IMR-90 (cell line): ENCODE measurements around the gene MDM4. TPM values are rescaled to one million over a fixed set of nuclear protein-coding genes. Genes with fewer than 3 reads are reported as not detected.

Source experiments
- ATAC-seq: fragments of 200-7000 bp; cut with Tn5 transposase; 2 replicates; pipeline ENCODE4 v1.9.1; 2020; ENCODE audit warnings: low read depth, mild to moderate bottlenecking, moderate library complexity
- BruUV-seq: library from RNA; stranded (reverse); fragments of 400-500 nt; replicated peaks from 2 replicates; lab custom pipeline; 2021; lab: Mats Ljungman, UMichigan
- CTCF ChIA-PET: fragments of 300-600 bp; formaldehyde crosslinking; extraction: SDS; loops from one replicate; lab custom pipeline; 2021; ENCODE audit warnings: antibody characterized with exemption; lab: Yijun Ruan, JAX
- POLR2A ChIA-PET: fragments of 300-600 bp; sonication (Branson Sonifier 250); formaldehyde crosslinking; loops from one replicate; lab custom pipeline; 2022; ENCODE audit warnings: antibody characterized with exemption; ENCODE audit not compliant: unreplicated experiment; lab: Charles Lee
- DNase-seq: peaks from one replicate; pipeline ENCODE4 v3.0.0; 2013
- H2AFZ ChIP-seq: replicated peaks from 2 replicates; pipeline ENCODE3; 2013; ENCODE audit warnings: low read length, mild to moderate bottlenecking; ENCODE audit not compliant: poor library complexity
- H2AK5ac ChIP-seq: 2 replicates; pipeline ENCODE4 v1.6.1; 2013; ENCODE audit warnings: low read depth, low read length, inconsistent platforms
- H2AK9ac ChIP-seq: replicated peaks from 2 replicates; pipeline ENCODE3; 2013; ENCODE audit warnings: mild to moderate bottlenecking, low read depth, low read length, moderate library complexity; ENCODE audit not compliant: poor library complexity
- H2BK120ac ChIP-seq: 2 replicates; pipeline ENCODE4 v1.6.1; 2013; ENCODE audit warnings: low read depth, low read length, inconsistent platforms
- H2BK15ac ChIP-seq: 3 replicates; pipeline ENCODE4 v1.6.1; 2013; ENCODE audit warnings: low read depth, low read length, inconsistent platforms
- H2BK20ac ChIP-seq: 2 replicates; pipeline ENCODE4 v1.6.1; 2013; ENCODE audit warnings: low read depth, mild to moderate bottlenecking, inconsistent platforms, low read length, moderate library complexity
- H2BK5ac ChIP-seq: 2 replicates; pipeline ENCODE4 v1.6.1; 2013; ENCODE audit warnings: mild to moderate bottlenecking, low read depth, low read length, inconsistent platforms; ENCODE audit not compliant: poor library complexity, severe bottlenecking
- H3K14ac ChIP-seq: replicated peaks from 2 replicates; pipeline ENCODE4 v1.6.1; 2013; ENCODE audit warnings: low read depth, low read length, inconsistent platforms
- H3K18ac ChIP-seq: 2 replicates; pipeline ENCODE4 v1.6.1; 2013; ENCODE audit warnings: low read depth, low read length, control low read depth
- H3K23ac ChIP-seq: 2 replicates; pipeline ENCODE4 v1.6.1; 2013; ENCODE audit warnings: low read depth, low read length, inconsistent platforms
- H3K27ac ChIP-seq: 2 replicates; pipeline ENCODE4 v1.5.1; 2013; ENCODE audit warnings: mild to moderate bottlenecking, control low read depth, low read length; ENCODE audit not compliant: insufficient read depth
- H3K27me3 ChIP-seq: 2 replicates; pipeline ENCODE4 v1.6.1; 2013; ENCODE audit warnings: low read length; ENCODE audit not compliant: control insufficient read depth, insufficient read depth
- H3K36me3 ChIP-seq: 2 replicates; pipeline ENCODE4 v1.6.1; 2013; ENCODE audit warnings: low read length, mixed read lengths; ENCODE audit not compliant: control insufficient read depth, insufficient read depth
- H3K4ac ChIP-seq: 2 replicates; pipeline ENCODE4 v1.6.1; 2013; ENCODE audit warnings: low read depth, low read length, inconsistent platforms
- H3K4me1 ChIP-seq: 2 replicates; pipeline ENCODE4 v1.6.1; 2013; ENCODE audit warnings: low read length, mixed read lengths; ENCODE audit not compliant: control insufficient read depth, insufficient read depth
- H3K4me2 ChIP-seq: 2 replicates; pipeline ENCODE4 v1.6.1; 2013; ENCODE audit warnings: low read depth, mild to moderate bottlenecking, control low read depth, low read length, moderate library complexity
- H3K4me3 ChIP-seq: 2 replicates; pipeline ENCODE4 v1.5.1; 2013; ENCODE audit warnings: low read depth, mild to moderate bottlenecking, control low read depth, low read length, moderate library complexity; ENCODE audit not compliant: insufficient read depth
- H3K56ac ChIP-seq: 2 replicates; pipeline ENCODE4 v1.6.1; 2013; ENCODE audit warnings: low read length, inconsistent platforms; ENCODE audit not compliant: insufficient read depth; ENCODE audit errors: extremely low read depth
- H3K79me1 ChIP-seq, 2 experiments: 2 replicates each; pipeline ENCODE4 v1.6.1; 2013; ENCODE audit warnings: low read length in 2 of 2, inconsistent platforms in 1 of 2, low read depth in 1 of 2
- H3K9ac ChIP-seq: 2 replicates; pipeline ENCODE4 v1.6.1; 2013; ENCODE audit warnings: low read depth, low read length, control low read depth
- H3K9me1 ChIP-seq: 2 replicates; pipeline ENCODE4 v1.6.1; 2013; ENCODE audit warnings: low read length, inconsistent platforms; ENCODE audit not compliant: insufficient read depth
- H3K9me3 ChIP-seq: 2 replicates; pipeline ENCODE4 v1.6.1; 2013; ENCODE audit warnings: low read length; ENCODE audit not compliant: control insufficient read depth, insufficient read depth
- H4K20me1 ChIP-seq: 2 replicates; pipeline ENCODE4 v1.6.1; 2013; ENCODE audit warnings: low read length, inconsistent platforms; ENCODE audit not compliant: insufficient read depth
- H4K5ac ChIP-seq: 2 replicates; pipeline ENCODE4 v1.6.1; 2013; ENCODE audit warnings: mild to moderate bottlenecking, low read depth, low read length, control low read depth
- H4K8ac ChIP-seq, 2 experiments: 2 replicates each; pipeline ENCODE4 v1.6.1; 2013; ENCODE audit warnings: low read depth in 2 of 2, low read length in 2 of 2, control low read depth in 1 of 2, inconsistent platforms in 1 of 2
- H4K91ac ChIP-seq: 2 replicates; pipeline ENCODE4 v1.6.1; 2013; ENCODE audit warnings: low read depth, low read length, inconsistent platforms; ENCODE audit not compliant: insufficient read depth
- BHLHE40 ChIP-seq: fragments of 150-350 bp; IDR thresholded peaks from 2 replicates; pipeline ENCODE4 v1.6.1; 2016; ENCODE audit warnings: mild to moderate bottlenecking, low read depth, low read length
- CEBPB ChIP-seq: IDR thresholded peaks from 2 replicates; pipeline ENCODE4 v1.6.1; 2012; ENCODE audit warnings: low read depth, low read length, improper control_type of control experiment
- CHD1 ChIP-seq: IDR thresholded peaks from 2 replicates; pipeline ENCODE4 v1.6.1; 2012; ENCODE audit warnings: low read depth, low read length, improper control_type of control experiment
- MAFK ChIP-seq: IDR thresholded peaks from 2 replicates; pipeline ENCODE4 v1.6.1; 2012; ENCODE audit warnings: low read depth, low read length, improper control_type of control experiment
- MAZ ChIP-seq: IDR thresholded peaks from 2 replicates; pipeline ENCODE4 v1.6.1; 2012; ENCODE audit warnings: low read depth, mild to moderate bottlenecking, low read length, improper control_type of control experiment, moderate library complexity, borderline replicate concordance
- MXI1 ChIP-seq: IDR thresholded peaks from 2 replicates; pipeline ENCODE4 v1.6.1; 2012; ENCODE audit warnings: low read depth, mild to moderate bottlenecking, low read length, moderate library complexity, borderline replicate concordance
- NFE2L2 ChIP-seq: fragments of 150-350 bp; IDR thresholded peaks from 2 replicates; pipeline ENCODE4 v1.6.1; 2016; ENCODE audit warnings: low read depth, mild to moderate bottlenecking, low read length
- POLR2A ChIP-seq: IDR thresholded peaks from 2 replicates; pipeline ENCODE4 v1.6.1; 2012; ENCODE audit warnings: mild to moderate bottlenecking, low read depth, low read length
- RAD21 ChIP-seq: IDR thresholded peaks from 2 replicates; pipeline ENCODE4 v1.6.1; 2012; ENCODE audit warnings: low read length, improper control_type of control experiment
- RCOR1 ChIP-seq: IDR thresholded peaks from 2 replicates; pipeline ENCODE4 v1.6.1; 2012; ENCODE audit warnings: mild to moderate bottlenecking, low read length, improper control_type of control experiment; ENCODE audit not compliant: insufficient replicate concordance
- RFX5 ChIP-seq: IDR thresholded peaks from 2 replicates; pipeline ENCODE4 v1.8.0; 2012; ENCODE audit warnings: low read depth, mild to moderate bottlenecking, low read length, moderate library complexity
- SMC3 ChIP-seq: fragments of 150-350 bp; IDR thresholded peaks from 2 replicates; pipeline ENCODE4 v1.6.1; 2016; ENCODE audit warnings: low read depth, mild to moderate bottlenecking, antibody characterized with exemption, low read length, moderate library complexity
- WGBS, 2 experiments: methylation state at CpG; one replicate each; pipeline versions ENCODE4 v1.1.5 to v1.1.7; 2013; ENCODE audit warnings: missing lambda C conversion rate in 2 of 2; ENCODE audit not compliant: insufficient read length in 1 of 2; ENCODE audit errors: extremely low coverage in 2 of 2; 5-methylcytosine and 5-hydroxymethylcytosine counted together
- dilution Hi-C: fragments of 300-500 bp; cut with HindIII; formaldehyde crosslinking; loops from one replicate; pipeline ENCODE4 v1.14.3; 2018; ENCODE audit warnings: low sequenced_read_pairs; ENCODE audit not compliant: unreplicated experiment
- in situ Hi-C: fragments of 300-500 bp; cut with MboI; formaldehyde crosslinking; loops from 3 replicates; pipeline ENCODE4 v1.14.3; 2019; ENCODE audit warnings: low sequenced_read_pairs, inconsistent platforms, mixed read lengths
- intact Hi-C: fragments of 100-400 bp; cut with micrococcal nuclease; formaldehyde crosslinking; loops from 2 replicates; pipeline ENCODE4 v1.10.0; 2022
- polyA plus RNA-seq, 3 experiments: library from polyadenylated mRNA; depleted of rRNA; stranded (reverse); fragments of >200 nt; gene quantifications; 2 replicates each; pipeline ENCODE4 v1.2.3, GENCODE V29; 2012; ENCODE audit warnings: low replicate concordance in 1 of 3
- total RNA-seq: library from RNA; depleted of rRNA; stranded (reverse); fragments of >200 nt; gene quantifications from 2 replicates; pipeline ENCODE4 v1.2.3, GENCODE V29; 2012
- TF ChIP-seq, protein P1 (sequence below): fragments of 150-350 bp; IDR thresholded peaks from 2 replicates; pipeline ENCODE4 v1.6.1; 2016; ENCODE audit warnings: low read depth, mild to moderate bottlenecking, low read length, moderate library complexity, borderline replicate concordance
- TF ChIP-seq, protein P2 (sequence below): fragments of 150-350 bp; IDR thresholded peaks from 2 replicates; pipeline ENCODE4 v1.6.1; 2017; ENCODE audit warnings: mild to moderate bottlenecking, antibody characterized with exemption, low read length, low read depth

MDM4 gene
- total and polyA plus RNA-seq, 2 of the 4 experiments (the other 2 are of a cell fraction): 7.4 to 20.1 TPM

DNA sequence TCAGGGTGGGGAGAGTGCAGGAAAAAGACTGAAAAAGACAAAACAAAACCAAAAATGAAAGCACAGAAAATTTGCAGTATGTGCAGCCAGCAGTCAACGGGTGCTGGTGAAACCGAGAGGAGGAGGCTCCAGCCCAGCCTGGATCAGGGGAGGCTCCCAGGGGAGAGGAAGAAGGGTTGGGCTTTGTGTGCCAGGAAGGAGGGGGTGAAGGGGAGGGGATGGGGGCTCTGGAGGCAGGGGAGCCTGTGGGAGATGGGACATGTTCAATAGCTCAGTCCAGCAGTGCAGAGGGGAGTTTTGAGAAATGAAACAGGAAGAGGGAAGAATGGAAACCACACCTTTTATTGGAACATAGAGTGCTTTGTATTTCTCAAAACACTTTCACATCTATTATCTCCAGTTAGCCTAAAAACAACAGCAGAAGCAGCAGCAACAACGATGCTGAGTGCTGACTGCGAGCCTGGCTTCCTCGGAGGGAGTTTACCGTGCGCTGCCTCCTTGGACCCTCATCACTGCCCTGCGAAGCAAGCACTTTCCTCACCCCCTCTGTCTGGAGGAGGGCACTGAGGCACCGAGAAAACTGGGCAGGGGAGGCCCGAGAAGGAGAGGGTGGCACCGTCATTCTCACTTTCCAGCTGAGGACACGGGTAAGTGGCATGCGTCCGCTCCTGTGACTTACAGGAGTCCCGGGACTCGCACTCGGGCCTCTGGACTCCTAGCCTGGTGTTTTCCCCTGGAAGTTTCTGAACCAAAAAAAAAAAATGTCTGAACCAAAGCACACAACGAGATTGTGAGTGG lies 62.9 kb downstream of the MDM4 start:
- Histone ChIP-seq H2BK15ac (no peak overlapping the region), H2AK9ac (no peak overlapping the region), H3K36me3 (no peaks in the 10 kb centered on the region), H3K23ac (no peak overlapping the region), H3K9me3 (no peaks in the 10 kb centered on the region), H4K91ac (no peak overlapping the region), H3K9me1 (no peaks in the 10 kb centered on the region), H2AFZ (no peak overlapping the region), H2AK5ac (no peak overlapping the region), H3K14ac (no peak overlapping the region), H2BK120ac (no peak overlapping the region), H2BK20ac (no peak overlapping the region), H3K4me1 (peaks cover 1% of the 10 kb centered on the region; the same call in 1 of the 2 replicates), H4K8ac (no peak overlapping the region), H3K4me3 (0 out of 2 replicates have a peak overlapping the region, but pooled peaks have one; percentile 19), H4K5ac (no peak overlapping the region), H3K4ac (no peak overlapping the region), H3K18ac (no peak overlapping the region; the same call in 1 of the 2 replicates), H3K27ac (no peak overlapping the region), H3K56ac (no peak overlapping the region), H3K27me3 (peaks cover 10% of the 10 kb centered on the region), H2BK5ac (no peak overlapping the region), H3K79me1 (no peaks in the 10 kb centered on the region), H3K4me2 (peak overlapping the region; percentile 54), H4K20me1 (no peaks in the 10 kb centered on the region), H3K9ac (no peak overlapping the region)
- ChIA-PET POLR2A (no interaction called here), CTCF (interaction anchor here (1.6 kb wide), 1 partner anchor 14 kb away, joined by 4 read pairs; no protein-coding TSS in a partner anchor)
- DNase-seq (no peak), ATAC-seq (peak; percentile 61)
- 53% methylated on average over 6 of the region's 18 CpGs; no CpG with 5 or more reads in 1 of the 2 experiments for WGBS, 2 experiments
- dilution Hi-C loops (no loop called here), intact Hi-C loops (no loop called here), in situ Hi-C loops (no loop called here)
- no peak for TF ChIP-seq CHD1
- TF ChIP-seq POLR2A: no peak
- TF ChIP-seq CEBPB: no peak
- no peak for TF ChIP-seq RFX5
- no peak for TF ChIP-seq BHLHE40
- TF ChIP-seq MAFK: no peak
- no peak for TF ChIP-seq SMC3
- no peak for TF ChIP-seq RAD21
- TF ChIP-seq RCOR1: no peak
- TF ChIP-seq, protein P1, sequence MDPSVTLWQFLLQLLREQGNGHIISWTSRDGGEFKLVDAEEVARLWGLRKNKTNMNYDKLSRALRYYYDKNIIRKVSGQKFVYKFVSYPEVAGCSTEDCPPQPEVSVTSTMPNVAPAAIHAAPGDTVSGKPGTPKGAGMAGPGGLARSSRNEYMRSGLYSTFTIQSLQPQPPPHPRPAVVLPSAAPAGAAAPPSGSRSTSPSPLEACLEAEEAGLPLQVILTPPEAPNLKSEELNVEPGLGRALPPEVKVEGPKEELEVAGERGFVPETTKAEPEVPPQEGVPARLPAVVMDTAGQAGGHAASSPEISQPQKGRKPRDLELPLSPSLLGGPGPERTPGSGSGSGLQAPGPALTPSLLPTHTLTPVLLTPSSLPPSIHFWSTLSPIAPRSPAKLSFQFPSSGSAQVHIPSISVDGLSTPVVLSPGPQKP: no peak
- no peak for TF ChIP-seq MXI1
- TF ChIP-seq, protein P2, sequence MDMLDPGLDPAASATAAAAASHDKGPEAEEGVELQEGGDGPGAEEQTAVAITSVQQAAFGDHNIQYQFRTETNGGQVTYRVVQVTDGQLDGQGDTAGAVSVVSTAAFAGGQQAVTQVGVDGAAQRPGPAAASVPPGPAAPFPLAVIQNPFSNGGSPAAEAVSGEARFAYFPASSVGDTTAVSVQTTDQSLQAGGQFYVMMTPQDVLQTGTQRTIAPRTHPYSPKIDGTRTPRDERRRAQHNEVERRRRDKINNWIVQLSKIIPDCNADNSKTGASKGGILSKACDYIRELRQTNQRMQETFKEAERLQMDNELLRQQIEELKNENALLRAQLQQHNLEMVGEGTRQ: no peak
- TF ChIP-seq NFE2L2: no peak
- no peak for TF ChIP-seq MAZ
- no TSS peak for BruUV-seq
